GM10266 (cell line): ENCODE data around the gene LYPD1.

Experiments
- DNase-seq: peaks from one replicate; pipeline ENCODE4 v3.0.0; 2012; ENCODE audit errors: extremely low spot score
- CTCF ChIP-seq: IDR thresholded peaks from 2 replicates; pipeline ENCODE4 v1.5.1; 2012; ENCODE audit warnings: mild to moderate bottlenecking, low read depth; ENCODE audit not compliant: control insufficient read depth, insufficient read depth; ENCODE audit errors: missing control alignments

Gene LYPD1

GRCh38 chr2:132697556-132698205 is 27.7 kb upstream of the LYPD1 start:
- no peak for DNase-seq

GRCh38 chr2:132692816-132693215 is 22.8 kb upstream of the LYPD1 start:
- TF ChIP-seq CTCF = no peak

More at GRCh38 chr2:132697556-132698205, 27.7 kb upstream of the LYPD1 start:
- no peak for TF ChIP-seq CTCF

GRCh38 chr2:132691556-132691955 is 21.6 kb upstream of the LYPD1 start:
- DNase-seq = no peak
- no peak for TF ChIP-seq CTCF

More at GRCh38 chr2:132692816-132693215, 22.8 kb upstream of the LYPD1 start:
- no peak for DNase-seq

- no peak for TF ChIP-seq CTCF
- DNase-seq = no peak
Observed at GRCh38 chr2:132690664-132691303, 20.8 kb upstream of the LYPD1 start.

- DNase-seq = no peak
- no peak for TF ChIP-seq CTCF
Observed at GRCh38 chr2:132681766-132682165, 11.8 kb upstream of the LYPD1 start.

GRCh38 chr2:132680544-132680943 is 10.5 kb upstream of the LYPD1 start:
- no peak for DNase-seq
- TF ChIP-seq CTCF = no peak

- no peak for DNase-seq
- TF ChIP-seq CTCF = no peak
Observed at GRCh38 chr2:132678483-132678882, 8.5 kb upstream of the LYPD1 start.
